GM18873 (cell line): ENCODE results near the gene FGD5.
"Not testable (repeated sequence)": the region's sequence is repeated elsewhere in the genome, so short reads cannot be mapped to it uniquely, and the experiment has no call there.

Experiments used
- ATAC-seq: cut with Tn5 transposase; IDR thresholded peaks from one replicate; pipeline ENCODE4 v1.9.1; 2021; ENCODE audit warnings: mild to moderate bottlenecking, moderate library complexity, moderate number of reproducible peaks; ENCODE audit not compliant: unreplicated experiment, low FRiP score

The FGD5 gene

DNA sequence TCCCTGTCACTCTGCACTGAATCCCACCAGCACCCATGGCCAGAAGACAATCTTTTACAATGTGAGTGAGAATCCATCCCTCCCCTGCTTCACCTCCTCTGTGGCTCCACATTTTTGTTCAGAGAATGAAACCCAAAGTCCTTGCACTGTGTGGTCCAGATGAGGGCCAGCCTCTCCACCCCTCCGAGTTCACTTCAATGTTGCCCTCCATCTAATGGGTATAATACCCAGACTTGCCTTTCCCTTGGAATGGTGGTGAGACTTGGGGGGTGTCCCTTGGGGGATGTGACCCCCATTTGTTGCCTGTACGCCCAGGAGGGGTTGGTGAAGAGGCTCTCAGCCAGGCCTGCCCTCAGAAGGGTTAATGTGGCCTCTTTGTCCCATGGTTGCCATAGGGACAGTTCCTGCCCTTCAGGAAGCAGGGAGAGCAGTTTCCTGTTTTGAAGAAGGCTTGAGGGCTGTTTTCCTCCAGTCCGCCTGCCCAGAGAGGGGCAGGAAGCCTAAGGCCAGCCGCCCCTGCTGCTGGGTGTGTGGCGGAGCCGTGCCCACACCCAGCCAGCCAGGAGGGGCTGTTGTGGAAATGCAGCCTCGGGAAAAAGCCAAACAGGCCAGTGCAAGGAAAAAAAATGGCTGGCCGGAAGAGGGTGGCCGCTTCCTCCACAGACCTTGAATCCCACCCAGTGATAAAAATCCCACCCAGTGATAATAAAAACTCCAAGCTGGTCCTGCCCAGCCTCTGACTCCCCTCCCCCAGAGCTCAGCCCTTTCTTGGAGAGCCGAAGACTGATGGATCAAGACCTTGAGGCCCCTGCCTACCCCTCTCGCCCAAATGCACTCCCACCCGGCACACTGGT lies 14.6 kb upstream of the FGD5 start:
- ATAC-seq: no peak

DNA sequence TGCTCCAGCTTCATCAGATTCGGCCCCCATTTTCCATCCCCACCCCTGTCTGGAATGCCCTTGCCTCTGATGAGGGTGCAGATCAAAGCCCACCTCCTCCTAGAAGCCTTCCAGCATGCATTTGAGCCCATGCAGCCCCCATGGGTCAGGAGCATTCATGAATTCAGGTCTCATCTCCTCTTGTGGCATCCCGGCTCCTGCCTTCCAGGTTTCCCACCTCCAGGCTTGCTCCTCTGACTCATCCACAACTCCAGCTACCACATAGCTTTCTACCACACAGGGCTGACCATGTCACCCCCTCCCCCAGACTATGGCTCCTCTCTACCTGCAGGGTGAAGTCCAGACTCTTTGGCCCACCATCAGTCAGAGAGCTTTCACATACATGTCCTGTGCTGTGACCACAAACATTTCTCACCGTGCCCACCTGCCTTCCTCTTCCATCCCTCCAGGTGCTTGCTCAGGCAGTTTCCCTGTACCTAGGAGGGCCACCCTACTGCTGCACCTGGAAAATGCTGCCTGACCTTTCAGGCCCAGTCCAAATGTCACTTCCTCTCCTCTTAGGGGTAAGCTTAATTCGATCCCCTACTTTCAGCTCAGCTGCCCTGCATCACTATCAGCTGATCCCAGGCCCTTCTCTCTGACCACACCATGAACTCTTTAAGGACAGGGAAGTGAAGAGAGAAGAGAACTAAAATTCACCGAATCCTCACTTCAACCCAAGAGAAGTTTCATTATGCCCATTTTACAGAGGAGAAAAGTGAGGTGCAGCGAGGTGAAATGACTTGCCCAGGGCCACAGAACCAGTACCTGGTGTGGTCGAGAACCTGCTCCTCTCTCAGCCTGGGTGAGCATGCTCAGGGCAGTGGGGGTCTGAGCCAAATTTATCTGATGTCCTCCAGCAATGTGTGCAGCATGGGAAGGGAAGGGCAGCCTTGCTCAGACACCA lies 13.7 kb upstream of the FGD5 start:
- no peak for ATAC-seq

DNA sequence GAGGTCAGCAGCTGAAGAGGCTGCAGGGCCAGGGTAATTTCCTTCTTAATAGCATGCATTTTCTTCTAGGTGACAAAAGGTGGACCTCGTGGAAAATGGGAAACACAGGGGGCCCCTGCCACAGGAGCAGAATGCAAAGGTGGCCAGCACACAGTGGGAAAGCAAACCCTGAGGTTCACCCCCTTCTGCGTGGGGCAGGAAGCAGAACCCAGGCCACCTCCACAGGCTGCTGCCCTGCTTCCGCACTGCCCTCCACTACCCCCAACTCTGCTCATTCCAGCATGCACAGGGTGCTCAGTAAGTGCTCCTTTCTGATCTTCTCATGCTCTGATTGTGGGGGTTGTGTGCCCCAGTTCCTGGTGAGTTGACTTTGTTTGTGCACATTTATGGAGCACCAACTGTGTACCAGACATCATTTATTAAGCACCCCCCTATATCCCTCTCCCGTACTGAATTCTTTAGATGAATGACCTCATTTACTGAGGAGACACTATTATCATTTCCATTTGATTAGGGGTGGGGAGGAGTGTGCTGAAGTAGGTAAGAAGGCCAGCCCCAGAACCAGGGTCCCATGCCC lies 12.7 kb upstream of the FGD5 start:
- ATAC-seq: no peak

DNA sequence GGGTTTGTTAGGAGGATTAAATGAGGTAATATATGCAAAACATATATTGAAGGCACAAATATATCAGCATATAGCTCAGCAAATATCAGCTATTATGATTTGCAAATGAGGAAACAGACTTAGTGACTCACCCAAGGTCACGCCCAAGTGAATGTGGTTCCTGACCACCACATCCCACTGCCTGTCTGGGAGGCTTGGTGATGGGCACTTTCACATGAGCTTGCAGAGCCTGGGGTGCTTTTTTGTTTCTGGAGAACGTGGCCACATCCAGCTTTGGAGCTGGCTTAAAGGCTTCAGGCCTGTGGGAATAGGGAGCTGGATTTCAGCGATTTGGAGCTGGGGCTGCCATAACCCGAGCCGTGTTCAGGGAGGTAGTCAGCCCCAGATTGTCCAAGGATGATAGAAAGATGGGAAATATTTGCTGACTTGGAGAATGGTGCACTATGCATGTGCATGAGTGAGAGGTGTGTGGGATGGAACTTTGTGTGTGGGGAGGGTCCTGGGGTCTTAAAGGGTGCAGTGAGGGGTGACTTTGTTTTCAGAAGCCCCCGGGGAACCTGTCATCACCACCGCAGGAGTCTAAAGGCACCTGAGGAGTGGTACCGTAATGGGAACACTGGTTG lies 12.0 kb upstream of the FGD5 start:
- no peak for ATAC-seq

DNA sequence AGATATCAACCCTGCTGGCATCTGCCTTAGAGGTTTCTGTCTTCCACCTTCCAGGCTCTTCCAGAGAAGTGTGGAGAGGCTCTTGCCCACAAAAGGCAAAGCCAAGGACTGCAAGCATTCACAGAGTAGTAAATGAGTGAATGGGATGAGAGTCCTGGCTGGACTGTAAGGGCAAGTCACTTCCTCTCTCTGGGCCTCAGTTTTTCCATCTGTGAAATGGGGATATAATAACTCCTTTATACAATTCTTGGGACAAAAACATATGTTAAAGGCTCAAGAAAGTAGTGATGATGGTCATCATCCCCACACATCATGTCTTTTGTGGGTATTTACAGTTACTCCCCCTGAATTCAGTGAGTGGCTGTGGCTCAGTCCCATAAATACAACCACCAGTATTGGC lies 10.7 kb upstream of the FGD5 start:
- ATAC-seq: no peak

DNA sequence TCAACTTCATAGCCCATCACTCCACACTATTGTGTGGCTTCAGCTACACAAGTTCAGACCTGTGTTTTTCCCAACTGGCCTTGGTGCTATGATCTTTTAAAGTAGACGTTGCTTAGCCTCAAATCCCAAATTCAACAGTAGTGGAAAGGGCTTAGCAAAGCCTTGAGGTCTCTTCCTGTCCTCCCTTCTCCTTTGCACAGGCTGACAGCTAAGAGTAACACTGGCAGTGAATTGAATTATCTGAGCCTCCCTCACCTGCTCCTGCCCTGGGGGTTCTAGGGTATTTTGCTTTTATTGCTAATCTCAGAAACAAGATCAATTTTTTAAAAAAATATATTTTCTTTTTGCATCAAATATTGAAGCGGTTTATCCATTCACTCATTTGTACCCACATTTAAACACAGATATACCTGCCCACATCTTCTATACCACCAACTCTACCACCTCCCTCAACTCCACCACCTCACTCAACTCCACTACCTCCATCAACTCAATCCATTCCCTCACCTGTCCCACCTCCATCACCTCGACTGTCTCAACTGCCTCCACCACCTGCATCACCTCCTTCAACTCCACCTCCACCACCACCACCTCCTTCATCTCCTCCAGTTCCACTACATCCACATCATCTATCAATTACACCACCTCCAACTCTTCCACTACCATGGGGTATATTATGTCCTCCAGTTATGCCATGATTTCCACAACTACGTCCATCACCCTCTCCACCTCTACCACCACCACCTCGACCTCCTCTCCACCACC lies 10.1 kb upstream of the FGD5 start:
- ATAC-seq: no peak

DNA sequence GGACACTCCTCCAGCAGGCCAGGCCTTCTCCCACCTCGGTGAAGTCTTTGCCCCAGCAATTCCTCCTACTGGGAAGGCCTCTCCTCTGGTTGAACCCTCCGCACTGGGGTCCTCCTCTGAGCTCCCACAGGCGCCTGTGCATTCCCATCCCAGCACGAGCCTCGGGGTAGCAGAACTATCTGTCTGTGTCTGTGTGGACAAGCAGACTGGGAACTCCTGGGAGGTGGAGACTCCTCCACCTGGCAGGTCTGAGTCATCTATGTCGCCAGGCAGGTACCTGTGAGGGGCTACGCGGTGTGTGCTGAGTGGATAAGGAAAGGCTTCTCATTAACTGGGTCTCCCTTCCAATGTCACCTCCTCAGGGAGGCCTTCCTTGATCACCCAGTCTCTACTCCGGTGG lies 9.2 kb upstream of the FGD5 start:
- not testable (repeated sequence) for ATAC-seq

DNA sequence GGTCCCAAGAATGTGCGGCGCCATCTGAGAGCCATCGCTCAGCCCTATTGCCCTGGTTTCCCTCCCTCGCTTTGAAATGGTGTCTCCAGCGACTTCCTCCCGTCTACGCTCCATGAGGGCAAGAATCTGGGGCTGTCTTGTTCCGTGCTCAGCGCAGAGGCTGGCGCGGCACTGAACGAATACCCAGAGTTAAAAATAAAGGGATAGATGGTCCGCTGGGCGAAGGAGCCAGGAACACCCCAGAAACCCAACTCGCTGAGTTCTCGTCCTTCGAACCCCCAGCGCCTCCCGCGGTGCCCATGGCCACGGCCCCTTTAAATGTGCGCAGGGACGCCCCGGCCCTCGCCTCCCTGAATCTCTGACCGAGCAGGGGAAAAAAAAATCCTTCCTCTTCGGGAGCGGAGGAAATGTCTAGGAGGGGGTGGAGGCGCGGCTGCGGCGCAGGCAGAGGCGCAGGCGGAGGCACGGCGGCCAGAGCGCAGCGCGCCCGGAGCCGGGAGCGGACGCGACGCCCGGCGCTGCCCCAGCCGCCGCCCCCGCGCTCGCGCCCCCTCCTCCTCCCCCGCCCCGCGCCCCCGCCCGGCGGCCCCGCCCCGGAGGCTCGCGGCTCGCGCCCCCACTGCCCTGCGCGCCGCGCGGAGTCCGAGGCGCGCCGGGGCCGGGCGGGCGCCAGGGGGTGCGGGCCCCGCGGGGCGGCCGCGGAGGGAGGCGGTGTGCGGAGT lies 8.5 kb upstream of the FGD5 start:
- ATAC-seq: no peak

DNA sequence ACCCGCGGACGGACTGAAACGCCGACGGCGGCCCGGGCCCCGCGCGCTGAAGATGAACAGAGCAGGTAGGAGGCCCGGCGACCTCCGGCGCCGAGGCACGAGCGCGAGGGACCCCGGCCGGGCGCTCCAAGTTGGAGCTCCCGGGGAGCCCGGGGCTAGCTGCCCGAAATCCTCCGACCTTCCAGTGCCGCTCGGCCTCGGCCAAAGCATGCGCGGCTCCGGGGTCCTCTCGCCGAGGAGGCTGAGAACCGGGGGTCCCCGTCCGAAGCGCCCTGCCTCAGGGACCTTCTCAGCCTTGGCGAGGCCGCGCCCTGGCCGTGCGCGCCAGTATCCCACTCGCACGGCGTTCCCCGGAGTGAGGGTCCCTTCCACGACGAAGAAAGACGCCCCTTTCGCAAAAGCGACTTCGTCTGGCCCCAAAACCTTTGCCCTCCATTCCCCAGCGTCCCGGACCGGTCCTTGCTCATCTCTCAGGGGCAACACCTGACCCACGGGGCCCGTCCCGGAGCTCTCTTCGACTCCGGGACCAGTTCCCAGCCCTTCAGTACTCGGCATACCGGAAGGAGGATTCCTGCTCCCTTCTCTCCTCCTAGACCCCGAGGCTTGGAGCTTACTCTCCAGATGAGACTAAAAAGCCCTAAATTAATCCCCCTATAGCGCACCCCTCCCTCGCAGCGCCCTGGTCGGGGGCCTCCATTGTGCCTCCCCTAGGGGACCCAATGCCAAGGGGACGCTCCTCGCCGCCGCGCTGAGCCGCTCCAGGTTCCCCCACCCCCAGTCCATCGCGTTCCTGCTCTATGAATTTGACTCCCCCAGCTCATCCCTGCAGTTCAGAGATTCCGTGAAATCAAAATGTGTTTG lies 7.7 kb upstream of the FGD5 start:
- no peak for ATAC-seq

DNA sequence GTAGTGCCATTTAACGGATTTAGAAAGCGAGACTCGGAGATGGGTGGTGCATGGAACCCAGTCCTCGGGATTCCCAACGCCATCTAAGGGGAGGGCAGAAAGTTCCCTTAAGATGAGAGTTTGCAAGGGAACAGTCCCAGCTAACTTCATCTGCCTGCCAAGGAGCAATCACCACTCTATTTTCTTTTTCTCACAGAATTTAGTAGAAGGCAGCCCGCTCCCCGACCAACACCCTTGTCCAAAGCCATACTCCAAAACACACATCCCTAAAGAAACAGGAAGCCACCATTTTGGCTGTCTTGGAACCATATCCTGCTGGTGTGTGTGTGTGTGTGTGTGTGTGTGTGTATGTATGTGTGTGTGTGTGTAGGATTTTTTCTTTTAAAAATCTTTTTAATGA lies 7.1 kb upstream of the FGD5 start:
- no peak for ATAC-seq

DNA sequence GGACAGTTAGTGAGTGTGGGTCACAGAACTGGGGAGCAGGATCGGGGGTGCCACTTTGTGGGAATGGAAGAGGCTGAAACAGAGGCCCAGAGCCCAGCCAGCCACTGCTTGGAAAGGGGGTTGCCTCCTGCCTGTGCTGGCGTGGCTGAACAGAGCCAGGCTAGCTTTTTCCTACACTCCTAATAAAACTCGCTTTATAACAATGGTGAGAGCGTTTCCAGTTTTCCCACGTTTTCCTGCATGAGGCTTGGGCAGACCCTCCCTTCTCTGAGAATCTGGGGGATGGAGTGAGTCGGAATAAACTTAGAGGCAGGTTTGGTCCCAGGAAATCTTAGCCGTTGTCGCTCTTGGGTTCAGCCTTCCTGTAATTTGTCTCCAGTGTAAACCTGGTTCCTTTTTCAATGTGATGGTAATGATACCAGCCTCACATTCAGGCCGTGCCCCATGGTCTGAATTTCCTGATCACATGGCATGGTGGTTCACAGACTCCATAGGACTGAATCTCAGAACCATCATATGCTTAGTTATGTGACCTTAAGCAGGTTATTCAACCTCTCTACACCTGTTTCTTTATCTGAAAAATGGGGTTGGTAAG lies 6.5 kb upstream of the FGD5 start:
- no peak for ATAC-seq

DNA sequence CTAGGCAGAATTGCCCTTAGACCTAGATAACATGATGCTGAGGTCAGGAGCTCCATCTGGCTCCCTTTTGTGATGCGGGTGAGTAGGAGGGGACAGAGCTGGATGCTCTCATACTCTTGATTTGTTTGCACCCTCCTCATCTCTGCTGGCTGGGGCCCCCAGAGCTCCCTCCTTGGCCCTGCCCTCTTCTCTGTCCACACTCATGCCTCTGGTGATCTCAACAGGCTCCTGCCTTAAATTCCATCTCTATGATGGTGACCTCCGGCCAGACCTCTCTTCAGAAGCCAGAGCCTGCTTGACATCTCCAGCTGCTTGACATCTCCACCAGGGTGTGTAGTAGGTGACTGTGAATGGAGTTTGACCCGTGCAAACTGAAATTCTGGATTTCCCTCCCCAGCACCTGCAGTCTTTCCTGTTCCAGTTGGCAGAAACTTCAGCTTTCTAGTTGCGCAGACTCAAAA lies 4.3 kb upstream of the FGD5 start:
- no peak for ATAC-seq

DNA sequence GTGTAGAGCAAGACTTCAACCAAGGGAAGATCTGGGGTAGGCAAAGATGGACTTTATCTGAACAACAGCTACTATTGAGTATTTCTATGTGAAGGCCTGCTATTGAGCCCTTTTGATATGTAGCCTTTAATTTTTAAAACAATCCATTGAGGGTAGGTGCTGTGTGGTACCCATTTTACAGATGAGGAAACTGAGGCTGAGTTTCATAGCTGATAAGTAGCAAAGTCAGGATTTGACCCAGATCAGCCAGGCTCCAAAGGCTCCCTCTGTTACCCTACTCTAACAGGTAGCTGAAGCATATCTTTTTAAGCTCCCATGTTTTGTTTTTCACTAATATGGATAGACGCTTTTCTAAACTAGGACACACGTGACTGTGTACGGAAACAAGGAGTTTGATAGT lies 2.4 kb upstream of the FGD5 start:
- ATAC-seq: no peak

DNA sequence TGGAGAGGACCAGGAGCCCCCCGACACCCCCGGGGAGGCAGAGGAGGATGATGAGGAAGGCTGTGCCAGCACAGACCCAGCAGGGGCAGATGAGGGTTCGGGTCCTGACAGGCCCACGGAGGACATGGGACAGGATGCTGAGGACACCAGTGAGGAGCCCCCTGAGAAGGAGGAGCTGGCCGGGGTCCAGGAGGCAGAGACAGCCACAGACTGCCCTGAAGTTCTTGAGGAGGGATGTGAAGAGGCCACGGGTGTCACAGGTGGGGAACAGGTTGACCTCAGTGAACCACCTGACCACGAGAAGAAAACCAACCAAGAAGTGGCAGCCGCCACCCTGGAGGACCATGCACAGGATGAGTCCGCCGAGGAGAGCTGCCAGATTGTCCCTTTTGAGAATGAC lies 909 bp downstream of the FGD5 start:
- no peak for ATAC-seq

DNA sequence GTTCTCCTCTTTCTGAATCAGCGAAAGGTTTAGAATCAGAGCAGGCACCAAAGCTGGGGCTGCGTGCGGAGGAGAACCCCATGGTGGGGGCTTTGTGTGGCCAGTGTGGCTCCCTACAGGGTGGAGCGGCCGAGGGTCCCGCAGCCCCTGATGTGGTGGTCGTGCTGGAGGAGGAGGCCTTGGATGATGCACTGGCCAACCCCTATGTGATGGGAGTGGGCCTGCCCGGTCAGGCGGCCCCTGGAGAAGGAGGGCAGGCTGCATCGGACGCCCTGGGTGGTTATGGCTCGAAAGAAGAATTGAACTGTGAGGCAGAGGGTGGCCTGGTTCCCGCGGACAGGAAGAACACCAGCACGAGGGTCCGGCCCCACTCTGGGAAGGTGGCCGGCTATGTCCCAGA lies 1.4 kb downstream of the FGD5 start:
- ATAC-seq: no peak

DNA sequence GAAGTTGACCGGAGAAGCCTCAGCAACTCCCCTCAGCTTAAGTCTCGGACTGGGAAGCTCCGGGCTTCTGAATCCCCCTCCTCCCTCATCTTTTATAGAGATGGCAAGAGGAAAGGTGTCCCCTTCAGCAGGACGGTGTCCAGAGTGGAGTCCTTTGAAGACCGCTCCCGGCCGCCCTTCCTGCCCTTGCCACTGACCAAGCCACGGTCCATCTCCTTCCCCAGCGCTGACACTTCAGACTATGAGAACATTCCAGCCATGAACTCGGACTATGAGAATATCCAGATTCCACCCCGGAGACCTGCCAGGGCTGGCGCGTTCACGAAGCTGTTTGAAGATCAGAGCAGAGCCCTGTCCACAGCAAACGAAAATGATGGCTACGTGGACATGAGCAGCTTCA lies 2.4 kb downstream of the FGD5 start:
- no peak for ATAC-seq

DNA sequence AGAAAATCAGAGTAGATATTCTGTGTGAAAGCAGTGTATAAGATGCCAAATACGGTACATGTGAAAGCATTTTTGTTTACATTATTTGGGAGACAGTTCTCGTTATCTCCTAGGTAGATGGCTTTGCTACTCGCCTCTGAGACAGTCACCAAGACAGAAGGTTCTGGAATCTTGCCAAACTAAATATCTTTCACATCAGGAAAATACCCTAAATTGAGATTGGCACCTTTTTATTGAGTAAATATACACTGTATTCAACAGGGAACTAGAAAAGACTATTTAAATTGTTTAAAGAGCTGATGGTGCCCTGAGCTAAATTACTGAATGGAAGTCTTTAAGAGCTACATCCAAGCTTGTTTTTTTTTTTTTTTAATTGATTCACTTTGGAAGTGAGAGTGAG lies 3.4 kb downstream of the FGD5 start:
- ATAC-seq: no peak
